ENCODE measurements around the gene CTNNA2. TPM values are rescaled to one million over a fixed set of nuclear protein-coding genes. Genes with fewer than 3 reads are reported as not detected.

CTNNA2 gene
- total RNA-seq, 1 experiment from 2014 or later: 0.54 TPM

- H3K4me3 ChIP-seq (ENCODE audit: low read depth in 2 of 2, low read length in 2 of 2): no peak overlapping the region
- H3K9me3 ChIP-seq (ENCODE audit: control insufficient read depth, insufficient read depth, low read depth, low read length): no peaks in the 10 kb centered on the region
- in situ Hi-C loops (cut with HindIII; ENCODE audit: low pct_unique_long_range_greater_than_20kb, low sequenced_read_pairs): no loop called here
- H3K4me1 ChIP-seq (ENCODE audit: control insufficient read depth, insufficient read depth, low read length): no peaks in the 10 kb centered on the region
- H3K27ac ChIP-seq (ENCODE audit: low read length): no peak overlapping the region
- TF ChIP-seq TCF7L2 (IDR thresholded peaks at IDR 0.05; ENCODE audit: low read depth, low read length) (no peak), SIN3A (IDR thresholded peaks at IDR 0.05; ENCODE audit: borderline replicate concordance, insufficient read depth, low read depth, low read length) (no peak), POLR2AphosphoS5 (IDR thresholded peaks at IDR 0.05; ENCODE audit: low read depth, low read length) (no peak), CTCF (IDR thresholded peaks at IDR 0.05) (no peak)
- TF ChIP-seq, protein P1, sequence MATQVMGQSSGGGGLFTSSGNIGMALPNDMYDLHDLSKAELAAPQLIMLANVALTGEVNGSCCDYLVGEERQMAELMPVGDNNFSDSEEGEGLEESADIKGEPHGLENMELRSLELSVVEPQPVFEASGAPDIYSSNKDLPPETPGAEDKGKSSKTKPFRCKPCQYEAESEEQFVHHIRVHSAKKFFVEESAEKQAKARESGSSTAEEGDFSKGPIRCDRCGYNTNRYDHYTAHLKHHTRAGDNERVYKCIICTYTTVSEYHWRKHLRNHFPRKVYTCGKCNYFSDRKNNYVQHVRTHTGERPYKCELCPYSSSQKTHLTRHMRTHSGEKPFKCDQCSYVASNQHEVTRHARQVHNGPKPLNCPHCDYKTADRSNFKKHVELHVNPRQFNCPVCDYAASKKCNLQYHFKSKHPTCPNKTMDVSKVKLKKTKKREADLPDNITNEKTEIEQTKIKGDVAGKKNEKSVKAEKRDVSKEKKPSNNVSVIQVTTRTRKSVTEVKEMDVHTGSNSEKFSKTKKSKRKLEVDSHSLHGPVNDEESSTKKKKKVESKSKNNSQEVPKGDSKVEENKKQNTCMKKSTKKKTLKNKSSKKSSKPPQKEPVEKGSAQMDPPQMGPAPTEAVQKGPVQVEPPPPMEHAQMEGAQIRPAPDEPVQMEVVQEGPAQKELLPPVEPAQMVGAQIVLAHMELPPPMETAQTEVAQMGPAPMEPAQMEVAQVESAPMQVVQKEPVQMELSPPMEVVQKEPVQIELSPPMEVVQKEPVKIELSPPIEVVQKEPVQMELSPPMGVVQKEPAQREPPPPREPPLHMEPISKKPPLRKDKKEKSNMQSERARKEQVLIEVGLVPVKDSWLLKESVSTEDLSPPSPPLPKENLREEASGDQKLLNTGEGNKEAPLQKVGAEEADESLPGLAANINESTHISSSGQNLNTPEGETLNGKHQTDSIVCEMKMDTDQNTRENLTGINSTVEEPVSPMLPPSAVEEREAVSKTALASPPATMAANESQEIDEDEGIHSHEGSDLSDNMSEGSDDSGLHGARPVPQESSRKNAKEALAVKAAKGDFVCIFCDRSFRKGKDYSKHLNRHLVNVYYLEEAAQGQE (IDR thresholded peaks at IDR 0.05; ENCODE audit: insufficient read depth in 1 of 2, low read depth in 2 of 2, low read length in 1 of 2): no peak
- DNase-seq (ENCODE audit: low read depth, low spot score): no peak
- BruUV-seq (replicated peaks): no TSS peak
- no peaks in the 10 kb centered on the region for H3K36me3 ChIP-seq (ENCODE audit: control insufficient read depth, insufficient read depth, low read length)
- POLR2A ChIA-PET: no interaction called here
- CTCF ChIA-PET: no interaction called here
- no peak for ATAC-seq
- no peaks in the 10 kb centered on the region for H3K27me3 ChIP-seq (ENCODE audit: control insufficient read depth, insufficient read depth, low read length)
- intact Hi-C loops (cut with micrococcal nuclease; ENCODE audit: unreplicated experiment): no loop called here
Observed at GRCh38 chr2:80545420-80546210, 1032.8 kb downstream of the CTNNA2 start.

GRCh38 chr2:80546766-80547165 is 1033.9 kb downstream of the CTNNA2 start:
- H3K4me3 ChIP-seq (ENCODE audit: low read depth in 2 of 2, low read length in 2 of 2): no peak overlapping the region
- intact Hi-C loops (cut with micrococcal nuclease; ENCODE audit: unreplicated experiment) (no loop called here), in situ Hi-C loops (cut with HindIII; ENCODE audit: low pct_unique_long_range_greater_than_20kb, low sequenced_read_pairs) (no loop called here)
- DNase-seq (ENCODE audit: low read depth, low spot score) (no peak), ATAC-seq (no peak)
- no peak for TF ChIP-seq SIN3A (IDR thresholded peaks at IDR 0.05; ENCODE audit: borderline replicate concordance, insufficient read depth, low read depth, low read length)
- TF ChIP-seq, protein P1 (IDR thresholded peaks at IDR 0.05; ENCODE audit: insufficient read depth in 1 of 2, low read depth in 2 of 2, low read length in 1 of 2): no peak
- no peak for TF ChIP-seq POLR2AphosphoS5 (IDR thresholded peaks at IDR 0.05; ENCODE audit: low read depth, low read length)
- TF ChIP-seq TCF7L2 (IDR thresholded peaks at IDR 0.05; ENCODE audit: low read depth, low read length): no peak
- no peak for TF ChIP-seq CTCF (IDR thresholded peaks at IDR 0.05)
- H3K27me3 ChIP-seq (ENCODE audit: control insufficient read depth, insufficient read depth, low read length): no peaks in the 10 kb centered on the region
- H3K9me3 ChIP-seq (ENCODE audit: control insufficient read depth, insufficient read depth, low read depth, low read length): no peaks in the 10 kb centered on the region
- no peak overlapping the region for H3K27ac ChIP-seq (ENCODE audit: low read length)
- ChIA-PET POLR2A (no interaction called here), CTCF (no interaction called here)
- no TSS peak for BruUV-seq (replicated peaks)
- no peaks in the 10 kb centered on the region for H3K4me1 ChIP-seq (ENCODE audit: control insufficient read depth, insufficient read depth, low read length)
- no peaks in the 10 kb centered on the region for H3K36me3 ChIP-seq (ENCODE audit: control insufficient read depth, insufficient read depth, low read length)

Data from Panc1 (cell line).